ENCODE results near the gene TNN. TPM values are rescaled to one million over a fixed set of nuclear protein-coding genes. Genes with fewer than 3 reads are reported as not detected.
"Not testable (repeated sequence)": the region's sequence is repeated elsewhere in the genome, so short reads cannot be mapped to it uniquely, and the experiment has no call there.

Gene TNN
- polyA plus RNA-seq, 5 donors = 1.4 to 2.9 (median 2.3) TPM

- not testable (repeated sequence) for DNase-seq
These were observed 38.9 kb downstream of the TNN start for GRCh38 chr1:175106536-175106935.

- DNase-seq = not testable (repeated sequence)
These were observed 40.7 kb downstream of the TNN start for GRCh38 chr1:175108331-175108820.

DNA sequence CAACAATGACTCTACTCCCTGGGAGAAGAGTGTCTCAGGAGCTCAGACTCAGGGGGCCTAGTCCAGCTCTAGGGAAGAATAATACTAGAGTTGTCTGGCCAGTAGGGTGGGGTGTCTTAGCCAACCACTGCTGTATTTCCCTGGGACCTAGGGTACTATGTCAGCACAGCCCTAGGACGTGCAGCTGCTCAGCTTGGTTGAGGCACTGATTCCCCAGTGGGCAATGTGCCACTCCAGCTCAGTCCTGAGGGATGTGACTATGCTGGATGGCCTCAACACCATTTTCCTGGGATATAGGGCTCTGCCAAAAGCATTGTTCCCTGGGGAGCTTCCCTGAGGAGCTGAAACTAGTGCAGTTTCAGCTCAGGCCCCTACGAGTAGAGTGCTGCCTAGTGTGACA lies 47.4 kb downstream of the TNN start:
- DNase-seq = no peak

DNA sequence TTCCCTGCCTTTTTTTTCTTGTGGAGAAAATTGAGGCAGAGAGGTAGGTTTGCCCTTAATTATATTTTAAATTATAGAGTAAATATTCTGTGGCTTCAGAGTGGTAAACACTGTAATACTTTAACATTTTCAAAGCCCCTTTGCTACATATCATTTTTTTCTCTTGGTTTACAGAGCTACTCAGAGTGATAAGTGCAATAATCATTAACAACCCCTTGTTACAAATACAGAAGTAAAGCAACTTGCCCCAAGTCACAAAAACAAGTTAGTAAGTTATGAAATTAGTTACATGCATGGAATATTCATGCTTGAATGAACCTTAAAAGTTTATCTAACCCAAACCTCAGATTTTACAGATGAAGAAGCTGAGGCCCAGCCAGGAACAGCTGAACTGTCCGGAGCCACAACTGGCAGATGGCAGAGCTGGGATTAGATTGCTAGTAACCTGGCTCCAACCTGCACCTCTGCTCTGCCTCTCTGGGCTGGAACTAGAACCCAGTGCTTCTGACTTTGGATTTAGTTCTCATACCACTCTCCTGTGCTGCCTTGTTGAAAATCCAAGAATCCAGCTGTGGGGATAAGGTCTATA lies 48.7 kb downstream of the TNN start:
- DNase-seq = no peak

- no peak for DNase-seq
These were observed 49.3 kb downstream of the TNN start for GRCh38 chr1:175116903-175117302.

DNA sequence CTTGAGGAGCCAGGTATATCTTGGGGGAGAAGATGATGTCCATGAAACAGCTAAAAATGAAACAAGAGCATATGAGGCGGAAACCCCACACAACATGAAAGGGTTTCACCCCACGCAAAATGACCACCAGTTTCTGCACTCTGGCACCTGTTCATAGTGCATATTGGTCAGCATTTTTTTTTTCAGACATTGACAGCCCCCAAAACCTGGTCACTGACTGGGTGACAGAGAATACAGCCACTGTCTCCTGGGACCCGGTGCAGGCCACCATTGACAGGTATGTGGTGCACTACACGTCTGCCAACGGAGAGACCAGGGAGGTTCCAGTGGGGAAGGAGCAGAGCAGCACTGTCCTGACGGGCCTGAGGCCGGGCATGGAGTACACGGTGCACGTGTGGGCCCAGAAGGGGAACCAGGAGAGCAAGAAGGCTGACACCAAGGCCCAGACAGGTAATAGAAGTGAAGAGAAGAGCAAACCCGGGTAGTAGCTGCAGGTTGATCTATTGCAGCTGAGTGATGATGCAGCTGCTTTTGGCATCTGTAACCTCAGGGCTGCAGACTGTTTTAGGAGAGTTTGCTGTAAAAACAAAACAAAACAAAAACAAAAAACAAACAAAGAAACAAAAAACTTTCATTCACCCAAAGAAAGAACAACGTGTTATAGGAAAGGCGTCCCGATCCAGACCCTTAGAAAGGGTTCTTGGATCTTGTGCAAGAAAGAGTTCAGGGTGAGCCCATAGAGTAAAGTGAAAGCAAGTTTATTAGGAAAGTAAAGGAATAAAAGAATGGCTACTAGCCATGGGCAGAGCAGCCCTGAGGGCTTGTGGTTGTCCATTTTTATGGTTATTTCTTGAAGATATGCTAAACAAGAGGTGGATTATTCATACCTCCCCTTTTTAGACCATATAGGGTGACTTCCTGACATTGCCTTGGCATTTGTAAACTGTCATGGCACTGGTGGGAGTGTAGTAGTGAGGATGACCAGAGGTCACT lies 51.0 kb downstream of the TNN start:
- DNase-seq = no peak

DNA sequence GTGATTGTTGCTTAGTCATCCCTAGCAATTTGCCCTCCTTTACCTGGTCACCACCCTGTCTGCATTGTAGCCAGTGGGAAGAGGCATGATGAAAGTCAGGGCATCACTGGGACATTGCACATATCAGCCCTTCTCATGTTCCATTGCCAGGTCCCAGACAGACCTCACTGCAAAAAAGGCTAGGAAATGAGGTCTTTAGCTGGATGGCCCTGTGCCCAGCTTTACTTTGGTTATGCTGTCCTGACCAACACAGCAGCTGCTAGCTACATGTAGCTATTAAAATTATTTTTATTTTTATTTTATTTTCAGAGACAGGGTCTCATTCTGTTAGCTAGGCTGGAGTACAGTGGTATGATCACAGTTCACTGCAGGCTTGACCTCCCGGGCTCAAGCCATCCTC lies 52.9 kb downstream of the TNN start:
- peak in 1 of 2 donors; percentile 23 for DNase-seq

DNA sequence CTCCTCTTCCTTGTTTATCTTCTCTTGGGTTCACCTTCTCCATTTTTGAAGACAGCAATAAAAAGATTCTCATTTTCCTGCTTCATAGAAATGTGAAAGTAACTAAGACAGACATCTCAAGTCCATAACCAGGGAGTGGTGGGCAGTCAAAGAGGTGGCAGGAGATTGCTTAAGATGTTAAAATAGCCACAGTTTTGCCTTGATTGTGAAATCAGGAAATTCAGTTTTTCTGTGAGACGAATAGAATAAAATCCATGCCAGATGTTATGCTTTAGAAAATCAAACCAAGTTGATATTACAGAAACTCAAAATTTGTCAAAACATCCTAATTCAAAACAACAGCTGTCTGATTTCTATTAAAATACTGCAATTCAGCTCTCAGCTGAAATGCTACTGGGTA lies 57.2 kb downstream of the TNN start:
- DNase-seq = peak; percentile 49 to 56

DNA sequence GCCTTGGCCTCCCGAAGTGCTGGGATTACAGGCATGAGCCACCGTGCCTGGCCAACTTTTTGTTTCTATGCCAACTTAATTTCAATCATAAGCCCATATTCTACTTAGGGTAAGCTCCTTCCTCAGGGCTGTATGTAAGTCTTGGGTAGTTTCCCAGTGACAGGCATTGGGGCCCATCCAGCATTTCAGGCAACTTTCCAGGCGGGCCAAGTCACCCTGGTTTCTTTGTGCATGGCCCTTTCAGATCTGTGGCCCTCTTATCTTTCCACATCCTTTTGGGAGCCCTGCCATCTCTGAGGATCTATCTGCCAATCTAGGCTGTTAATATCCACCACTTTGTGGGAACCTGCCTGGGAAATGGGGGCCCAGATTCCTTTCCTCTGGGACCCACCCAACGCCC lies 58.7 kb downstream of the TNN start:
- no peak for DNase-seq

GRCh38 chr1:175127565-175127964 lies 59.9 kb downstream of the TNN start:
- no peak for DNase-seq

DNA sequence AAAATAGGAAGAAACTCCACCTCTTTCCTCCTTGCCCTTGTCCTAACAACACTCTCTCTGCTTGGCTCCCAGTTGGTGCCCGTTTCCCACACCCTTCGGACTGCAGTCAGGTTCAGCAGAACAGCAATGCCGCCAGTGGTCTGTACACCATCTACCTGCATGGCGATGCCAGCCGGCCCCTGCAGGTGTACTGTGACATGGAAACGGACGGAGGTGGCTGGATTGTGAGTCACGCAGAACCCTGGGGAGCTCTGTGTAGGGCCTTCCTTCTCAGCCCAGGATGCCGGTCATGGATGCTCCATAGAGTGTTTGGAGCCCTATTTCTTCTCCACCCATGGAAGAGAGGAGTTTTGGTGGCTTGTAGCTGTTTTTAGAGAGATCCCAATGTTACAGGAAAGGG lies 60.9 kb downstream of the TNN start:
- DNase-seq = no peak

GRCh38 chr1:175129182-175129581 lies 61.5 kb downstream of the TNN start:
- peak; percentile 74 to 77 for DNase-seq

DNA sequence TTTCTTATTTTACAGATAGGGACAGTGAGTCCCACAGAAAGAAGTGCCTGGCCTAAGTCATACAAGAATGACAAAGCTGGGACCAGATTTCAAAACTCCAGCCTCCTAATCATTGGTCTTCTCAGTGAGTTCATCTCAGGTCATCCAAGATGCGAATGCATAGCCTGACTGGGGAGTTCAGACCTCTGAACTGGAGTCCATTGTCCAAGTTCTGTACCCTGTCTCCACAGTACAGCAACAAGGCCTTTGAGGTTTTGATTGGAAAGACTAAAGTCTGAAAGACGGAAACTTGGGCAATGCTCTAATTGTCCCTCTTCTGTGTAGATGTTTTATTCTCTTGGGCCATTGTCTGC lies 62.0 kb downstream of the TNN start:
- no peak for DNase-seq

DNA sequence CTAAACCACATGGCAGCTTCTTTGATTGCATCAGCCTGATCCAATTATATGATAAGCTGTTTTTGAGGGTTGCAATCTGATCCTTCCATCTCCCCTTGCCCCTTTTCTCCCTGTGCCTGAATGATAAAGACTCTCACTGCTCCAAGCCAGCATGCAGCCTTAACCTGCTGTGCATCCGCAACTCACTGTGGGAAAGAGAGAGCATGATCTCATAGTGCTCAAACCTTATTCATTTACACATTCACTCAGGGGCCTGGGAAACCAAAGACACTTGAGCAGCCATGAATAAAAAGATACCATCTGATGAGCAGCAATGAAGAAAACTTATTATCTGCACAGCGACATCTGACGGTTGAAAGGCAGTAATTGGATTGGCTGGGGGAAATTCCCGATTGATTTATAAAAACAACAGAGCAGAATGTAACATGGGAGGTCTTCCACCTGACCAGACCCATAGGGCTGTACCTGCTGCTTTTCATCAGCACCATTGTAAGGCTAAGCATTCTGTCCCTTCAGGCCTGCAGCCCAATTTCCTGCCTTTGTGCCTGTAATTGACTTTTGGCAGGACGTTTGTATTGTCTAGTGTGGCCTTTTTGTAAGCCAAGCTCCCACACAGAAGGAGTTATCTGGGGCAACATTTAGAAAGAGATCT lies 62.5 kb downstream of the TNN start:
- no peak for DNase-seq

GRCh38 chr1:175130649-175131045 lies 63.0 kb downstream of the TNN start:
- no peak for DNase-seq

GRCh38 chr1:175131095-175131494 lies 63.5 kb downstream of the TNN start:
- no peak for DNase-seq

DNA sequence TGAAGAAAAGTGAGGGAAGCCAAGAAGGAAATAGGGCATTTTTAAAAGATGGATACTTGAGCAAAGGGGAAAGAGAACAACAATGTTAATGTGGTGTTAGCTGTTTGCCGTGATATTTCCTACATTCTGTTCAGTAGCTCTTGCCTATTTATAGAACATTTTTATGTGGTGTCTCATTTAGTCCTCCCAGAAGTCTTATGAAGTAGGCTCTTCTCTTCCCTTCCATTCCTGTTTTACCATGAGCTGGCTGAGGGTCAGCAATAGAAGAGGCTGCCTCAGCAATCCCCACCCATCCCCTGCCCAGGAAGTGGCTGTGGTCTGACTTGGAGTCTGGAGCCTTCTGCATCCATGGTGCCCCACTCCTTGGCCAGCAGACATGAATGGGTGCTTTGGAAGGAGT lies 64.8 kb downstream of the TNN start:
- peak in 1 of 2 donors; percentile 24 for DNase-seq

DNA sequence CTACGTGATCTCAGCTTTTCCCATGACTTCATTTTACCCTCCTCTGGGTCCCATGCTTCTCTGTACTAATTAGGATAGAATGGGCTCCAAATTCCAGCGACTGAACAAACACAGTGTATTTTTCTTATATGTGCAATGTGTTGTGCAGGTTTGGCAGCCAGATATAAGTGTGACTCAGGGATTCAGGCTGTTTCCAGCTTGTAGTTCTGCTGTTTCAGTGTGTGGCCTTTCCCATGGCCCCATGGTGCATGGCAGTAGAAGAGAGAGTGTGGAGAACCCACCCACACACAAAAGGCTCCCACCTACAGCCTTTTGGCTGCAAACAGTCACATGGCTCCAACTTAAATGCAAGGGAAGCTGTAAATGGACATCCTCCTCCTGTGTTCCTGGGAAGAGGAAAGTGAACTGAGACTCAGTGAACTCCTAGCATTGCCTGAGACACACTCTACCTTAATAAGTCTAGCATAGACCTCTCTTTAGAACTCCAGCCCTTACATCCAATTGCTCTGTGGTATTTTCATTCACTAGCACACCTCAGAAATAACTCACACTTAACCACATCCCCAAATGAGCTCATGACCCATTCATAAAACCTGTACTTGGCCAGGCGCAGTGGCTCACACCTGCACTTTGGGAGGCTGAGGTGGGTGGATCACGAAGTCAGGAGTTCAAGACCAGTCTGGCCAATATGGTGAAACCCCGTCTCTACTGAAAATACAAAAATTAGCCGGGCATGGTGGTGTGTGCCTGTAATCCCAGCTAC lies 66.2 kb downstream of the TNN start:
- DNase-seq = no peak

GRCh38 chr1:175134500-175134899 lies 66.9 kb downstream of the TNN start:
- no peak for DNase-seq

GRCh38 chr1:175136246-175136645 lies 68.6 kb downstream of the TNN start:
- no peak for DNase-seq

- DNase-seq = peak in 1 of 2 donors; percentile 36
These were observed 69.7 kb downstream of the TNN start for GRCh38 chr1:175137369-175137768.

GRCh38 chr1:175138579-175138978 lies 70.9 kb downstream of the TNN start:
- DNase-seq = no peak

Measured in right lung (tissue), 5 donors.